ENCODE results near the gene P2RX6.
"Not testable (repeated sequence)": the region's sequence is repeated elsewhere in the genome, so short reads cannot be mapped to it uniquely, and the experiment has no call there.

The P2RX6 gene

DNA sequence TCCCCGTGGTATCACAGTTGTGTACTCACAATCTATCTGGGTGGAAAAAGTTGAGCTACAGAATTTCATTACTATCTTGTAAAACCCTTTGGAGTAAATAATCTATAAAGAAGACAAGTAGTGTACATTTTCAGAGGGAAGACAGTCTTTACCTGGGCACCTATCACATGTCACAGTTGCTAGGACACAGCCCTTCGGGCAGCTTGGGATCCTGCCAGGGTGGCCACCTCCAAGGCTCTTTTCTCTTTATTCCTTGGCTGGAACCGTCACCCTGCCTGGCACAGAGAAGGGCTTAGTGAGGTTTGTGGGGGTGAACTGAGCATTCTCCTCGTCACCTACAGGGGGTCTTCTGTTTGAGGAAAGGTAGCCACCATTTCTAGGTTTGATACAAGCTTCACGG lies 54.4 kb downstream of the P2RX6 start:
- no peak overlapping the region for H3K27ac ChIP-seq
- TF ChIP-seq ZFX (IDR thresholded peaks at IDR 0.05; ENCODE audit: borderline replicate concordance) (no peak), CTCF (IDR thresholded peaks at IDR 0.05) (no peak)

DNA sequence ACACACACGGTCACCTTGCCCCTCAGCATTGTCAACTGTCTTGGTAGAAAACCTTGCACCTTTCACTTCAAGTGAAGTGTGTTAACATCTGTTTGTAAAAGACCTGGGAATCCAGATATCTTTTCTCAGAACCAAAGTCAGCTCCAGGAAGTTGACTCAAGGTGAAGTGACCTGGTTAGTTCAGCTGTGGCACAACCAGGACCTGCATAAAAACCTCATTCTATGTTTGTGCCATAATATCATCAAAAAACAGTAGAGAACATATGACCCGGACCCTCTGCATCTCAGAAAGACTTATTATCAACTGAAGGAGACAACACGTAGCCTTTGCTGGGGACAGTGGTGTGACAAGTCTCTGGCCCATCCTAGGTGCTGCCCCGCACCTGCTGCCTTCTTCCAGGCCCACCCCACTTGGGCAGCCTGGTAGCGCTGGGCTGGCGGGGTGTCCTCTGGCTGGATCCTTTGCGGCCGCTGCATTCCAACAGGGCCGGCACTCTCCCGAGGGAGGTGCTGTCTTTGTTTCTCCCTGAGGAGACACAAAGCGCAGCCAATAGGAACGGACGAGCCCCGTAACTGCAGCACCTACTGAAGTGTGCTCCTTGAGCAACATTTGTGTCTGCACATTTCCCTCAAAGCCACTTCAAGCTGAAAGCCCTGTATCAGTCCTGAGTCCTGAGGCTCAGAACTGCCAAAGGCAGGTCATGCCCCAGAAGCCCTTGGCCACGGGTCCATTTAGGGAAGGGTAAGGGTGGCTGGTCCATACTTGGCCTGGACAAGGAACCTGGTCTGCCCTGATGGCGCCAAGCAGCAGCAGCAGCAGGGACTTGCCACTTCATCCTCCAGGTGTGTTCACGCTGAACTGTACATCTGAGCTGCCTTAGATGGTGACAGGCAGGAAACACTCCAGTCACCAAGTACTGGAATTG lies 56.0 kb downstream of the P2RX6 start:
- TF ChIP-seq ZFX (IDR thresholded peaks at IDR 0.05; ENCODE audit: borderline replicate concordance) (no peak), CTCF (IDR thresholded peaks at IDR 0.05) (no peak)
- no peak overlapping the region for H3K27ac ChIP-seq

GRCh38 chr22:21071796-21072195 lies 56.8 kb downstream of the P2RX6 start:
- H3K27ac ChIP-seq = not testable (repeated sequence)

- no peak for TF ChIP-seq ZFX (IDR thresholded peaks at IDR 0.05; ENCODE audit: borderline replicate concordance)
- no peak for TF ChIP-seq CTCF (IDR thresholded peaks at IDR 0.05)
- no peak overlapping the region for H3K27ac ChIP-seq
These were observed 58.1 kb downstream of the P2RX6 start for GRCh38 chr22:21073023-21073422.

DNA sequence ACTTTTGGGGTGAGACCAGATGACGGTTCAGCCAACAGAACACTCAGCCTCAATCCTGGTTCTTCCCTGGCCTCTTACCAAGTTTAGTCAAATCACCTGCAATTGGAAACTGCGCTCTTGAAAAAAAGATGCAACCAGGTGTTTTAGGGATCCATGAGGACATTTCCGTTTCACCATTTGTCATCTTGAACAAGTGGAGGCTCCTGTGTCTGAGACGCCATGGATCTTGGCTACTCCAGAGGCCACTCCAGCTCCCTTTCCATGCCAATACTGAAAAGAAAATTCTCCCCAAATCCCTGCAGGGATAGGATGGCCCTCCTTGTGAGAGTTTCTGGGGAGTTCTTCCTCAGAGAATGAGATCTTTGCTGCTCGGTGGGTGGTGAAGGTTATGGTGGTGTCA lies 58.5 kb downstream of the P2RX6 start:
- H3K27ac ChIP-seq = no peak overlapping the region
- TF ChIP-seq ZFX (IDR thresholded peaks at IDR 0.05; ENCODE audit: borderline replicate concordance) = no peak
- no peak for TF ChIP-seq CTCF (IDR thresholded peaks at IDR 0.05)

DNA sequence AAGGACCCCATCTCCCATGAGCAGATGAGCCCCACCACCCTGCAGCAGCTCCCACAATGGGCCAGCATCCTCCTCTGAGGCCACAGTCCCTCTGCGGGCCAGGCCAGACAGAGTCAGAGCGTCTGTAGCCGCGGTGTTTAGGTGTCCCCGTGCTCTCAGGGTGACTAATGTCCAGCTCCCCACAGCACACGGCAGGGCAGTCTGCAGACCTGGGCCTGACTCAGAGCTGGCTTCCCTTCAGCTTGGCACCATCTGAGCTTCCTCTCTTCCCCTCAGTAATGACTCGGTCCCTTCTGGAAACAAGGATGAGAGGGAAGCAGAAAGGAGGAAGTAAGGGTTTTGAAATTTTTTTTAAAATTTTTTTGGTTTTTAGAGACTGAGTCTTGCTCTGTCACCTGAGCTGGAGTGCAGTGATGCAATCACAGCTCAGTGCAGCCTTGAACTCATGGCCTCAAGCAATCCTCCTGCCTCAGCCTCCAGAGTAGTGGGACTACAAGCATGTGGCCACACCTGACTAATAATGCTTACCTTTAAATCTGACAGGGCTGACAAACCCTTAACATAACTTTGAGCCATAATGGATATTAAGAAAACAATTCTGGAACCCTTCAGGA lies 59.2 kb downstream of the P2RX6 start:
- TF ChIP-seq ZFX (IDR thresholded peaks at IDR 0.05; ENCODE audit: borderline replicate concordance) = no peak
- TF ChIP-seq CTCF (IDR thresholded peaks at IDR 0.05) = no peak
- H3K27ac ChIP-seq = no peak overlapping the region

GRCh38 chr22:21075516-21076138 lies 60.7 kb downstream of the P2RX6 start:
- TF ChIP-seq CTCF (IDR thresholded peaks at IDR 0.05) = no peak
- no peak for TF ChIP-seq ZFX (IDR thresholded peaks at IDR 0.05; ENCODE audit: borderline replicate concordance)
- no peak overlapping the region for H3K27ac ChIP-seq
